HG03139 (cell line): ENCODE results near the gene PTPRE.

Experiments used
- ATAC-seq: cut with Tn5 transposase; IDR thresholded peaks from one replicate; pipeline ENCODE4 v1.9.1; 2021; ENCODE audit not compliant: unreplicated experiment

PTPRE gene

GRCh38 chr10:127922675-127923366 lies 15.9 kb downstream of the PTPRE start:
- no peak for ATAC-seq

GRCh38 chr10:127923646-127924045 lies 16.7 kb downstream of the PTPRE start:
- ATAC-seq: no peak

- no peak for ATAC-seq
These were observed 18.7 kb downstream of the PTPRE start for GRCh38 chr10:127925471-127926207.

GRCh38 chr10:127926455-127926854 lies 19.6 kb downstream of the PTPRE start:
- ATAC-seq: no peak

GRCh38 chr10:127928021-127928806 lies 21.3 kb downstream of the PTPRE start:
- no peak for ATAC-seq

GRCh38 chr10:127932521-127933270 lies 25.8 kb downstream of the PTPRE start:
- ATAC-seq: no peak

GRCh38 chr10:127933271-127933670 lies 26.4 kb downstream of the PTPRE start:
- ATAC-seq: no peak

- no peak for ATAC-seq
These were observed 27.5 kb downstream of the PTPRE start for GRCh38 chr10:127934383-127934782.

- no peak for ATAC-seq
These were observed 28.2 kb downstream of the PTPRE start for GRCh38 chr10:127935071-127935561.

GRCh38 chr10:127937069-127937468 lies 30.2 kb downstream of the PTPRE start:
- ATAC-seq: no peak

- ATAC-seq: no peak
These were observed 31.1 kb downstream of the PTPRE start for GRCh38 chr10:127937915-127938463.

GRCh38 chr10:127939786-127940330 lies 33.0 kb downstream of the PTPRE start:
- no peak for ATAC-seq

GRCh38 chr10:127940866-127941640 lies 34.1 kb downstream of the PTPRE start:
- ATAC-seq: no peak

GRCh38 chr10:127942811-127943210 lies 35.9 kb downstream of the PTPRE start:
- ATAC-seq: no peak

GRCh38 chr10:127943336-127943910 lies 36.5 kb downstream of the PTPRE start:
- ATAC-seq: no peak

GRCh38 chr10:127944256-127944655 lies 37.4 kb downstream of the PTPRE start:
- ATAC-seq: no peak

- ATAC-seq: no peak
These were observed 38.4 kb downstream of the PTPRE start for GRCh38 chr10:127945341-127945758.

- ATAC-seq: no peak
These were observed 39.2 kb downstream of the PTPRE start for GRCh38 chr10:127945948-127946711.
